HG02943 (cell line): ENCODE data around the gene BBOF1.
"Not testable (repeated sequence)": the region's sequence is repeated elsewhere in the genome, so short reads cannot be mapped to it uniquely, and the experiment has no call there.

Experiments
- ATAC-seq: cut with Tn5 transposase; IDR thresholded peaks from one replicate; pipeline ENCODE4 v1.9.1; 2021; ENCODE audit warnings: mild to moderate bottlenecking, low read depth, moderate library complexity; ENCODE audit not compliant: unreplicated experiment

The BBOF1 gene

GRCh38 chr14:74085047-74085637 is 66.0 kb downstream of the BBOF1 start:
- peak; percentile 2 for ATAC-seq

DNA sequence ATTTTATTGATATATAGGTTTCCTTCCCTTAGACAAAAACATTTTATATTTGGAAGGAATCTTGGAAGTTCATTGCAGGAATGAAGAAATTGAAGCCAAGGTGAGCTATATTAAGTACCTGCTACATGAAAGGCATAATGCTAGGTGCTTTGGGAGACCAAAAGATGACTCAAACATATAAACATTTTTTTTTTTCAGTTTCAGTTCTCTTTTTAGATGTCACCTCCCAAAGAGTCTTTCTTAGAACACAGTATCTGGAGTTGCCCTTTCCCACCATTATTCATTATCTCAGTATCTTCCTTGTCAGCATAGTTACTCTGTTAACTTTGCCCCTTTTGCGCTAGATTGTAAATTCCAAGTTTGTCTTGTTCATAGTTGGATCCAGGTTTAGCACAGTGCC is 66.7 kb downstream of the BBOF1 start:
- ATAC-seq: no peak

- ATAC-seq: no peak
These were observed 70.3 kb downstream of the BBOF1 start for GRCh38 chr14:74089251-74090020.

DNA sequence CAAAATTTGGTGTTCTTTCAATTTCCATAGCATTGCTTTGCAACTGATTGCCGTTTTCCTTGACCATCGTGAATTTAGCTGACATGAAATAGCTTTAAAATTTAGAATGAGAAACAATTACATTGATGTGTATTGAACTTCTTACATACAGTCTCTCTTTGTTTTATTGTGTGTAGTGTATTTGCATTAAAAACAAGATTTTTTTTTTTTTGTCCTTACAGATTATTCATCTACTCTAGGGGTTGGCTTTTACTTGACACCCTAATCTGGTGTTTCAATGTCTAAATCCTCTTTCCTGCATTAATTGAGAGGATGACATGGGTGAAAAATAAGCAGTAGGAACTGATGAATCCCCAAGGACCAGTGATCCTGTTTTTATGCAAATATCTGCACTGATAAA is 86.2 kb downstream of the BBOF1 start:
- ATAC-seq: no peak

- ATAC-seq: no peak
These were observed 90.2 kb downstream of the BBOF1 start for GRCh38 chr14:74109369-74109768.

GRCh38 chr14:74111395-74112216 is 92.5 kb downstream of the BBOF1 start:
- ATAC-seq: not testable (repeated sequence)
